DOHH2 (cell line): ENCODE data around the gene PRR15.

Experiments used
- H3F3A ChIP-seq: fragments of 200-600 bp; sonication (generic), shearing (Covaris generic); 2 replicates; pipeline ENCODE4 v1.6.0; 2016; ENCODE audit warnings: antibody characterized with exemption, mild to moderate bottlenecking; ENCODE audit not compliant: control insufficient read depth, insufficient read depth
- H3K27ac ChIP-seq: fragments of 200-600 bp; sonication (generic); 2 replicates; pipeline ENCODE4 v1.5.1; 2014; ENCODE audit warnings: low read depth, mild to moderate bottlenecking, low read length, moderate library complexity
- H3K27me3 ChIP-seq: fragments of 200-600 bp; sonication (generic); 2 replicates; pipeline ENCODE4 v1.6.1; 2014; ENCODE audit warnings: mild to moderate bottlenecking, low read length, mixed read lengths; ENCODE audit not compliant: control insufficient read depth
- H3K36me3 ChIP-seq: fragments of 200-600 bp; sonication (generic); 2 replicates; pipeline ENCODE4 v1.6.1; 2014; ENCODE audit warnings: mild to moderate bottlenecking, low read length, moderate library complexity, mixed read lengths; ENCODE audit not compliant: control insufficient read depth
- H3K4me1 ChIP-seq: fragments of 200-600 bp; sonication (generic); 2 replicates; pipeline ENCODE4 v1.6.1; 2014; ENCODE audit warnings: mild to moderate bottlenecking, low read length, mixed read lengths; ENCODE audit not compliant: control insufficient read depth
- H3K4me2 ChIP-seq: fragments of 200-600 bp; sonication (generic); 2 replicates; pipeline ENCODE4 v1.6.0; 2014; ENCODE audit warnings: mild to moderate bottlenecking, low read length, moderate library complexity
- H3K4me3 ChIP-seq: fragments of 200-600 bp; sonication (generic); 2 replicates; pipeline ENCODE4 v1.5.1; 2014; ENCODE audit warnings: mild to moderate bottlenecking, low read length, mixed read lengths
- H3K79me2 ChIP-seq: fragments of 200-600 bp; sonication (generic); 2 replicates; pipeline ENCODE4 v1.6.1; 2014; ENCODE audit warnings: mild to moderate bottlenecking, low read length, mixed read lengths; ENCODE audit not compliant: control insufficient read depth
- H3K9me2 ChIP-seq: fragments of 200-600 bp; sonication (generic); replicated peaks from 2 replicates; pipeline ENCODE4 v1.6.1; 2014; ENCODE audit warnings: mild to moderate bottlenecking, low read length, mixed read lengths; ENCODE audit not compliant: control insufficient read depth
- H3K9me3 ChIP-seq: fragments of 200-600 bp; sonication (generic); 2 replicates; pipeline ENCODE4 v1.6.1; 2014; ENCODE audit warnings: antibody characterized with exemption, low read length, mixed read lengths; ENCODE audit not compliant: control insufficient read depth, insufficient read depth
- H4K20me1 ChIP-seq: fragments of 200-600 bp; sonication (generic); 2 replicates; pipeline ENCODE4 v1.6.0; 2014; ENCODE audit warnings: low read depth, mild to moderate bottlenecking, antibody characterized with exemption, low read length, moderate library complexity; ENCODE audit not compliant: control insufficient read depth, insufficient read depth
- EZH2phosphoT487 ChIP-seq: fragments of 200-600 bp; sonication (generic); IDR thresholded peaks from 2 replicates; pipeline ENCODE4 v1.6.1; 2017; ENCODE audit warnings: borderline replicate concordance, mild to moderate bottlenecking, antibody characterized with exemption, low read length, moderate library complexity, mixed read lengths
- TF ChIP-seq, protein P1 (sequence below): fragments of 200-600 bp; sonication (generic); IDR thresholded peaks from one replicate; pipeline ENCODE4 v1.5.1; 2014; ENCODE audit warnings: antibody characterized with exemption, mild to moderate bottlenecking, low read depth, low read length; ENCODE audit not compliant: poor library complexity, severe bottlenecking

Gene PRR15

DNA sequence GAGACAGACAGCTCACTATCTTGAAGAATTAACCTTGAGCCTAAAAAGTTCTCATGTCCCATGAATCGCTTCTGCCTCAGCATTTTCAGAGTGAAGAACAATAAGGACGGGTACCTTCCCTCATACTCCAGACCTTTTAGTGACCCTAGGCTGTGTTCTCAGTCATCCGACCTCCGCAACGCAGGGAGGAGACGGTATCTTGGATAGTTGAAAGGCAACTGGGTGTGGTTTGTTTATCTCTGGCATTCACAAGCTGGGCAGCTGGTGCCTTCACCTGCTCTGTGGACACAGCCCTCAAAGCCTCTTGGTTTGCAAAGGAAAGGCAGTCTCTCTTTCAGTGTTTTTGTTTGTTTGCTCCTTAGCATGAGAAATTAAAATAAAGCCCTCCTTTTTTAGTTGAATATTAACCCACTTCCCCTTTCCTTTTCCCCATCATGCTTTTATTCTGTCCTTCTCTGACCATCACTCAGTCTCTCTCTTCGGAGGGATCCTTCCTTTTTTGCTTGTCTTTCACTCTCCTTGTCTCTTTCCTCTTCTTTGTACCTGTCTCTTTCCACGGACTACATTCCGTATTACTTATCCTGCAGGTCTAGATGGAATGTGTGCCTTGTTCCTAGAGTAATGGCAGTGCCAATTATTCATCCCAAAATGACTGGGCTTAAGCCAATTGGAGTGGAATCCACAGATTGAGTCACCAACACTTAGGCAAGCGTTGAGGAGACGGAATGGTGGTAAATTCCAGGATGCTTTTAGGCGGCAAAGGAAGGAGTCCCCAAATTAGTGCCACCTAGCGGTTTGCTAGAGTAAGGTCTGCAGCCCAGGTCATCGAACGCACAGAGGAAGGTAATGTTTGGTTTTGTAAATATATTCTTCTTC is 45.8 kb downstream of the PRR15 start:
- H3K4me2 ChIP-seq: no peak overlapping the region
- H3K27ac ChIP-seq: no peak overlapping the region
- no peaks in the 10 kb centered on the region for H3F3A ChIP-seq

GRCh38 chr7:29610086-29610485 is 46.5 kb downstream of the PRR15 start:
- Histone ChIP-seq H3K27me3 (no peaks in the 10 kb centered on the region), H3F3A (no peaks in the 10 kb centered on the region), H3K9me2 (no peaks in the 10 kb centered on the region), H3K9me3 (0 out of 2 replicates have a peak, but pooled peaks cover 3% of the 10 kb centered on the region), H4K20me1 (no peaks in the 10 kb centered on the region), H3K4me1 (no peaks in the 10 kb centered on the region), H3K27ac (no peak overlapping the region), H3K4me2 (no peak overlapping the region), H3K4me3 (no peak overlapping the region), H3K36me3 (no peaks in the 10 kb centered on the region), H3K79me2 (no peaks in the 10 kb centered on the region)
- TF ChIP-seq, protein P1, sequence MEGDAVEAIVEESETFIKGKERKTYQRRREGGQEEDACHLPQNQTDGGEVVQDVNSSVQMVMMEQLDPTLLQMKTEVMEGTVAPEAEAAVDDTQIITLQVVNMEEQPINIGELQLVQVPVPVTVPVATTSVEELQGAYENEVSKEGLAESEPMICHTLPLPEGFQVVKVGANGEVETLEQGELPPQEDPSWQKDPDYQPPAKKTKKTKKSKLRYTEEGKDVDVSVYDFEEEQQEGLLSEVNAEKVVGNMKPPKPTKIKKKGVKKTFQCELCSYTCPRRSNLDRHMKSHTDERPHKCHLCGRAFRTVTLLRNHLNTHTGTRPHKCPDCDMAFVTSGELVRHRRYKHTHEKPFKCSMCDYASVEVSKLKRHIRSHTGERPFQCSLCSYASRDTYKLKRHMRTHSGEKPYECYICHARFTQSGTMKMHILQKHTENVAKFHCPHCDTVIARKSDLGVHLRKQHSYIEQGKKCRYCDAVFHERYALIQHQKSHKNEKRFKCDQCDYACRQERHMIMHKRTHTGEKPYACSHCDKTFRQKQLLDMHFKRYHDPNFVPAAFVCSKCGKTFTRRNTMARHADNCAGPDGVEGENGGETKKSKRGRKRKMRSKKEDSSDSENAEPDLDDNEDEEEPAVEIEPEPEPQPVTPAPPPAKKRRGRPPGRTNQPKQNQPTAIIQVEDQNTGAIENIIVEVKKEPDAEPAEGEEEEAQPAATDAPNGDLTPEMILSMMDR: no peak
- no peak for TF ChIP-seq EZH2phosphoT487

More for the DNA sequence above, 45.8 kb downstream of the PRR15 start:
- no peaks in the 10 kb centered on the region for H3K27me3 ChIP-seq
- H3K4me1 ChIP-seq: no peaks in the 10 kb centered on the region
- 0 out of 2 replicates have a peak, but pooled peaks cover 3% of the 10 kb centered on the region for H3K9me3 ChIP-seq
- H4K20me1 ChIP-seq: no peaks in the 10 kb centered on the region
- H3K4me3 ChIP-seq: no peak overlapping the region
- no peaks in the 10 kb centered on the region for H3K36me3 ChIP-seq
- H3K9me2 ChIP-seq: no peaks in the 10 kb centered on the region
- TF ChIP-seq EZH2phosphoT487: no peak
- TF ChIP-seq, protein P1: peak; percentile 96
- H3K79me2 ChIP-seq: no peaks in the 10 kb centered on the region

DNA sequence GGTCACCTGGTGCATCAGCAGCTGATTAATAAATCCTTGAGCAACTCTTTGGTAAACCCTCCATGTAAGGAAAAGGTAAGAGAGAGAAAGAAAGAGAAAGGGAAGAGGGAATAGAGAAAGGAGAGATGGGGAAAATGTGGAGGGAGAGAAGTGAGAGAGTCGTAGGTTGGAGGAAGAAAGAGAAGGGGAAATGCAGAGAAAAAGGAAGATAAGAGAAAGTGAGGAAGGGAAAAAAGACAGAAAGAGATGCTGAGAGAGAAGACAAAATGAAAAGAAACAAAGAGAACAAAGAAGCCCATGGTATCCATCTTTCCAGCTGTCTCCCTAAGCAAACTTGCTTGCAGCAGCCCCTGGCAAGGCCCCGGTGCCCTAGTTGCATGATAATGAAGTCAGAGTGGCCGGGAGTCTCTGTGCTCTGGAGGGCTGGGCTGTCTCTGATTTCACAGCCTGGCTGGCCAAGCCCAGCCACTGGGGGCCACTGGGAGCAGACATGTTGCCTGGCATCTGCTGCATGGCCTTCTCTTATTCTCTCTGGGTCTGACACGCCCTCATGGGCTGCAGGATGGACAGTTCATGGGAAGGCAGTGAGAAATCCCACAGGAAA is 48.4 kb downstream of the PRR15 start:
- Histone ChIP-seq H3K4me2 (no peak overlapping the region), H3K36me3 (no peaks in the 10 kb centered on the region), H3K4me1 (no peaks in the 10 kb centered on the region), H3F3A (no peaks in the 10 kb centered on the region), H3K79me2 (no peaks in the 10 kb centered on the region), H3K9me3 (no peaks in the 10 kb centered on the region), H3K27ac (no peak overlapping the region), H3K9me2 (no peaks in the 10 kb centered on the region), H4K20me1 (no peaks in the 10 kb centered on the region), H3K27me3 (no peaks in the 10 kb centered on the region), H3K4me3 (no peak overlapping the region)
- TF ChIP-seq, protein P1: no peak
